B cell (primary cell): Measurements from ENCODE around the gene MGAT5. TPM values are rescaled to one million over a fixed set of nuclear protein-coding genes. Genes with fewer than 3 reads are reported as not detected.

Experiments
- ATAC-seq: fragments of 200-7000 bp; cut with Tn5 transposase; one replicate; pipeline ENCODE4 v1.10.0; 2021; ENCODE audit warnings: low read depth, mild to moderate bottlenecking, moderate number of reproducible peaks, moderate library complexity
- CTCF ChIA-PET: fragments of 350-600 bp; sonication (Branson Sonifier 250); formaldehyde crosslinking; loops from one replicate; lab custom pipeline; 2021; ENCODE audit warnings: antibody characterized with exemption, inconsistent platforms; lab: Charles Lee
- POLR2A ChIA-PET: fragments of 350-600 bp; sonication (Branson Sonifier 250); formaldehyde crosslinking; loops from one replicate; lab custom pipeline; 2021; ENCODE audit warnings: antibody characterized with exemption; lab: Charles Lee
- DNase-seq: peaks from one replicate; pipeline ENCODE4 v3.0.0; 2013
- H2AFZ ChIP-seq: 2 replicates; pipeline ENCODE4 v1.6.1; 2012; ENCODE audit warnings: mild to moderate bottlenecking, low read depth, low read length; ENCODE audit not compliant: insufficient read depth, poor library complexity, severe bottlenecking
- H3K27ac ChIP-seq, 2 donors: 1 replicate in 1 of 2; 2 replicates in 1 of 2; pipeline ENCODE4 v1.5.1; 2012 to 2013; ENCODE audit warnings: low read length in 2 of 2, mild to moderate bottlenecking in 2 of 2, moderate library complexity in 1 of 2
- H3K27me3 ChIP-seq, 4 experiments: fragments of 200-600 bp in 1 of 4; sonication (generic) in 1 of 4; replicated peaks in 1 of 4; 1 replicate in 2 of 4; 2 replicates in 2 of 4; pipeline versions ENCODE4 v1.6.1 to v1.7.0; 2013 to 2016; ENCODE audit warnings: low read length in 3 of 4, mild to moderate bottlenecking in 2 of 4, mixed read lengths in 1 of 4, moderate library complexity in 1 of 4; ENCODE audit not compliant: insufficient read depth in 4 of 4, control insufficient read depth in 3 of 4; ENCODE audit errors: control extremely low read depth in 1 of 4
- H3K36me3 ChIP-seq, 2 experiments: replicated peaks in 1 of 2; 1 replicate in 1 of 2; 2 replicates in 1 of 2; pipeline versions ENCODE4 v1.6.1 to v1.7.1; 2013; ENCODE audit warnings: low read length in 1 of 2; ENCODE audit not compliant: insufficient read depth in 2 of 2, control insufficient read depth in 1 of 2; ENCODE audit errors: control extremely low read depth in 1 of 2, extremely low read depth in 1 of 2
- H3K4me1 ChIP-seq, 2 donors: fragments of 200-600 bp in 1 of 2; sonication (generic) in 1 of 2; 1 replicate in 1 of 2; 2 replicates in 1 of 2; pipeline versions ENCODE4 v1.5.1 to v1.6.1; 2013 to 2017; ENCODE audit warnings: low read length in 2 of 2; ENCODE audit not compliant: control insufficient read depth in 2 of 2, insufficient read depth in 2 of 2
- H3K4me2 ChIP-seq: replicated peaks from 2 replicates; pipeline ENCODE3; 2012; ENCODE audit warnings: mild to moderate bottlenecking, low read depth, low read length; ENCODE audit not compliant: poor library complexity, severe bottlenecking
- H3K4me3 ChIP-seq, 5 experiments: fragments of 200-600 bp in 1 of 5; sonication (generic) in 1 of 5; 1 replicate in 3 of 5; 2 replicates in 2 of 5; pipeline versions ENCODE4 v1.5.1 to v1.7.0; 2011 to 2016; ENCODE audit warnings: low read length in 4 of 5, mild to moderate bottlenecking in 4 of 5, low read depth in 2 of 5, control low read depth in 1 of 5, moderate library complexity in 1 of 5; ENCODE audit not compliant: insufficient read depth in 1 of 5; ENCODE audit errors: control extremely low read depth in 1 of 5, extremely low read depth in 1 of 5
- H3K79me2 ChIP-seq: fragments of 200-600 bp; sonication (generic); one replicate; pipeline ENCODE4 v1.6.0; 2016; ENCODE audit warnings: low read length; ENCODE audit not compliant: control insufficient read depth, insufficient read depth
- H3K9ac ChIP-seq: fragments of 200-600 bp; sonication (generic); 2 replicates; pipeline ENCODE4 v1.6.1; 2017; ENCODE audit warnings: mild to moderate bottlenecking, low read length, moderate library complexity
- H3K9me3 ChIP-seq, 3 donors: one replicate each; pipeline versions ENCODE4 v1.6.1 to v1.7.1; 2013; ENCODE audit warnings: low read length in 2 of 3; ENCODE audit not compliant: control insufficient read depth in 2 of 3, insufficient read depth in 1 of 3; ENCODE audit errors: control extremely low read depth in 1 of 3
- H4K20me1 ChIP-seq: 2 replicates; pipeline ENCODE4 v1.6.0; 2012; ENCODE audit warnings: mild to moderate bottlenecking, low read length; ENCODE audit not compliant: insufficient read depth, control insufficient read depth, poor library complexity, severe bottlenecking
- H3K27ac Mint-ChIP-seq: one replicate; pipeline ENCODE4 v1.8.0; 2021; ENCODE audit warnings: mixed read lengths
- H3K27me3 Mint-ChIP-seq: one replicate; pipeline ENCODE4 v1.8.0; 2021; ENCODE audit warnings: mixed read lengths
- H3K4me1 Mint-ChIP-seq: one replicate; pipeline ENCODE4 v1.8.0; 2021; ENCODE audit warnings: mixed read lengths
- H3K4me3 Mint-ChIP-seq: one replicate; pipeline ENCODE4 v1.8.0; 2021; ENCODE audit warnings: mixed read lengths
- H3K9me3 Mint-ChIP-seq: one replicate; pipeline ENCODE4 v1.8.0; 2022; ENCODE audit warnings: mixed read lengths; ENCODE audit not compliant: insufficient read depth
- EZH2 ChIP-seq: IDR thresholded peaks from 2 replicates; pipeline ENCODE4 v1.6.1; 2012; ENCODE audit warnings: borderline replicate concordance, low read depth, mild to moderate bottlenecking, moderate library complexity, low read length; ENCODE audit not compliant: insufficient read depth, poor library complexity, severe bottlenecking
- WGBS: methylation state at CpG from one replicate; pipeline ENCODE4 v1.1.5; 2013; ENCODE audit warnings: missing lambda C conversion rate; ENCODE audit not compliant: insufficient coverage; 5-methylcytosine and 5-hydroxymethylcytosine counted together
- intact Hi-C: fragments of 100-400 bp; cut with micrococcal nuclease; formaldehyde crosslinking; loops from one replicate; pipeline ENCODE4 v1.10.0; 2022
- polyA plus RNA-seq: library from polyadenylated mRNA; depleted of rRNA; stranded (reverse); fragments of >200 nt; gene quantifications from 2 replicates; pipeline ENCODE4 v1.2.3, GENCODE V29; 2012
- total RNA-seq, 2 donors: library from RNA; stranded (reverse); fragments of 120-200 nt in 1 of 2; gene quantifications; 1 replicate in 1 of 2; 2 replicates in 1 of 2; pipeline versions ENCODE4 v1.2.3 to v1.2.4, GENCODE V29; 2013 to 2022
- TF ChIP-seq, protein P1 (sequence below): fragments of 200-600 bp; IDR thresholded peaks from one replicate; pipeline ENCODE4 v1.8.0; 2022; ENCODE audit warnings: antibody characterized with exemption, mild to moderate bottlenecking

MGAT5 gene
- total and polyA plus RNA-seq, 2 donors (not counting 1 experiment from before 2014, with no cell fraction given): 27.2 to 184 TPM

DNA sequence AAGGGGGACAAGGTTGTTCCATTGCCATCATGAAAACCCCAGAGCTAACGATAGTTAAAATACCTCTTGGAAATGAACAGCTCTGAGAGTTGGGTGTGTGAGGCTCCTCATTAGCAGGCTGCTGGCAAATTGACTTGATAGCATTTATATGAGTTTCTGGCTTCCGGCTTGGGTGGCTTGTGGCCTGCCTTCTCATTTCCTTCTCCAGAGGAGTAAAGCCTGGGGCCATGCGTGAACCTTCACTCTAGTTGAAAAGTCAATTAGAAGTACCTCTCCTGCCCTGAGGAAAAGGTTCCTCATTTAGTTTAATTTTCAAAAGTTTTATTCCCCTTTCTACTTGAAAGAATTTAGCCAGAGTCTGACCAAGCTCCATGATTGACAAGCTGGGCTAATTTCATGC, 67.1 kb downstream of the MGAT5 start:
- TF ChIP-seq EZH2: no peak
- TF ChIP-seq, protein P1, sequence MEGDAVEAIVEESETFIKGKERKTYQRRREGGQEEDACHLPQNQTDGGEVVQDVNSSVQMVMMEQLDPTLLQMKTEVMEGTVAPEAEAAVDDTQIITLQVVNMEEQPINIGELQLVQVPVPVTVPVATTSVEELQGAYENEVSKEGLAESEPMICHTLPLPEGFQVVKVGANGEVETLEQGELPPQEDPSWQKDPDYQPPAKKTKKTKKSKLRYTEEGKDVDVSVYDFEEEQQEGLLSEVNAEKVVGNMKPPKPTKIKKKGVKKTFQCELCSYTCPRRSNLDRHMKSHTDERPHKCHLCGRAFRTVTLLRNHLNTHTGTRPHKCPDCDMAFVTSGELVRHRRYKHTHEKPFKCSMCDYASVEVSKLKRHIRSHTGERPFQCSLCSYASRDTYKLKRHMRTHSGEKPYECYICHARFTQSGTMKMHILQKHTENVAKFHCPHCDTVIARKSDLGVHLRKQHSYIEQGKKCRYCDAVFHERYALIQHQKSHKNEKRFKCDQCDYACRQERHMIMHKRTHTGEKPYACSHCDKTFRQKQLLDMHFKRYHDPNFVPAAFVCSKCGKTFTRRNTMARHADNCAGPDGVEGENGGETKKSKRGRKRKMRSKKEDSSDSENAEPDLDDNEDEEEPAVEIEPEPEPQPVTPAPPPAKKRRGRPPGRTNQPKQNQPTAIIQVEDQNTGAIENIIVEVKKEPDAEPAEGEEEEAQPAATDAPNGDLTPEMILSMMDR: no peak
- no peaks in the 10 kb centered on the region for H3K9me3 ChIP-seq
- no peak overlapping the region for H3K9ac ChIP-seq
- H3K4me1 Mint-ChIP-seq: peaks cover 84% of the 10 kb centered on the region
- peak overlapping the region; percentile 18 for H3K4me3 Mint-ChIP-seq
- no peak overlapping the region for H2AFZ ChIP-seq
- DNase-seq (peak; percentile 20), ATAC-seq (no peak)
- CTCF ChIA-PET: interaction anchor here (0.9 to 2.3 kb wide), 5 partner anchors 14 to 90 kb away, joined by 3 to 7 read pairs (median 3); no protein-coding TSS in a partner anchor
- H3K4me1 ChIP-seq: peaks cover 52 to 68% of the 10 kb centered on the region in 2 donors
- peak overlapping the region; percentile 7 to 66 for H3K27ac ChIP-seq
- 13% methylated on average over 1 of the region's 3 CpGs for WGBS
- H3K36me3 ChIP-seq: peaks cover 0 to 64% of the 10 kb centered on the region in 2 experiments
- H3K79me2 ChIP-seq: peaks cover 88% of the 10 kb centered on the region
- peak overlapping the region; percentile 78 for H3K27ac Mint-ChIP-seq
- H3K9me3 Mint-ChIP-seq: no peaks in the 10 kb centered on the region
- H3K4me3 ChIP-seq: no peak overlapping the region
- H4K20me1 ChIP-seq: peaks cover 14% of the 10 kb centered on the region
- POLR2A ChIA-PET: interaction anchor here (0.5 kb wide), 1 partner anchor 1798 kb away, joined by 6 read pairs; no protein-coding TSS in a partner anchor
- intact Hi-C loops: no loop called here
- H3K4me2 ChIP-seq: peak overlapping the region; percentile 39
- no peaks in the 10 kb centered on the region for H3K27me3 Mint-ChIP-seq
- no peaks in the 10 kb centered on the region for H3K27me3 ChIP-seq

DNA sequence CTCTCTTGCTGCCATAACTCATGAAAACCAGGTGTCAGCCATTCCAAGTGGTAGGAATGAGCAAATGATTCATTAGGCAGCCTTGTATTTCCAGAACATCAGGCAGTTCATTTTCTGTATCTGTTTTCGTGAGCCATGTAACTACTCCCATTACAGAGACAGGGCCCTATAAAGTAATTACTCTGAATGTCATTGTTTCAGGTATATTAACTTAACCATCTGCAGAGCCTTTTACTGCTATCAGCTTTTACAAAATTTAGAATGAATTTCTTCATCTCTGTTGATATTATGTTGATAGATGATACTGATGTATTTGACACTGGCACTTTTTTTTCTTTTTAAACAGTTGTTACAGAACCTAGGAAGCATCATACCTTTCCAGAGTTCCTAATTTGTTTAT, 69.9 kb downstream of the MGAT5 start:
- WGBS: no CpG with 5 or more reads among the region's 1 CpG
- TF ChIP-seq, protein P1: no peak
- TF ChIP-seq EZH2: no peak
- ATAC-seq: no peak
- no peak overlapping the region for H3K4me2 ChIP-seq
- H3K4me3 ChIP-seq: no peak overlapping the region
- DNase-seq: no peak
- no peaks in the 10 kb centered on the region for H3K9me3 Mint-ChIP-seq
- POLR2A ChIA-PET: no interaction called here
- peaks cover 94% of the 10 kb centered on the region for H3K4me1 Mint-ChIP-seq
- no peaks in the 10 kb centered on the region for H3K27me3 ChIP-seq
- intact Hi-C loops: loop anchor here (1.0 to 2.0 kb wide), 2 partner anchors 13 to 48 kb away; no protein-coding TSS in a partner anchor
- H2AFZ ChIP-seq: no peak overlapping the region
- peak overlapping the region; percentile 42 to 61 for H3K27ac ChIP-seq
- peaks cover 18% of the 10 kb centered on the region for H4K20me1 ChIP-seq
- no peaks in the 10 kb centered on the region for H3K27me3 Mint-ChIP-seq
- H3K9me3 ChIP-seq: no peaks in the 10 kb centered on the region
- H3K36me3 ChIP-seq: peaks cover 0 to 60% of the 10 kb centered on the region in 2 experiments
- CTCF ChIA-PET: interaction anchor here (0.6 to 2.5 kb wide), 3 partner anchors 18 to 54 kb away, joined by 3 to 7 read pairs (median 3); no protein-coding TSS in a partner anchor
- H3K79me2 ChIP-seq: peaks cover 88% of the 10 kb centered on the region
- peaks cover 65 to 90% of the 10 kb centered on the region in 2 donors for H3K4me1 ChIP-seq
- no peak overlapping the region for H3K9ac ChIP-seq
- peak overlapping the region; percentile 90 for H3K27ac Mint-ChIP-seq
- peak overlapping the region; percentile 66 for H3K4me3 Mint-ChIP-seq
